ENCODE results near the gene UNK. TPM values are rescaled to one million over a fixed set of nuclear protein-coding genes. Genes with fewer than 3 reads are reported as not detected.

Gene UNK
- total and polyA plus RNA-seq, 2 of the 13 experiments (the other 11 are each of a cell fraction or from before 2014, with no cell fraction given), result 31.6 to 33.0 TPM

DNA sequence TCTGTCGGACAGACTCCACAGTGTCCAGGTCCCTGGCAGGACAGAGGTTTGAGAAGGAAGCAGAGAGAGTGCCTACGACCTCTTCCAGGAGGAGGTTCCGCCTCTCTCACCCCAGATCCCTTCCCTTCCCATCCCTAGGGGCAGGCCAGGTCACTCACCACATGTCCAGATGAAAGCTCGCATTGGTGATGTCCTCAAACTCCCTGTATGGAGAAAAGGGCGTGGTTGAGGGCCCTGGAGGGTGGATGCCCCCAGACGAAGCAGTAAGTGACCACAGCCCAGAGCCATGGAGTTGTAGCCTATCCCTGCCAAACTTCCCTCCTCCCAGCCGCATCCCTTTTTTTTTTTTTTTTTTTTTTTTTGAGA lies 56.2 kb downstream of the UNK start:
- CTCF ChIA-PET (ENCODE audit: low intra/inter-chr PET ratio, low total read pairs), result no interaction called here
- Histone ChIP-seq H2AFZ (ENCODE audit: low read length) (no peak overlapping the region), H3K4me1 (ENCODE audit: insufficient read depth, low read length) (peaks cover 29% of the 10 kb centered on the region), H3K27me3 (ENCODE audit: control insufficient read depth in 1 of 2, insufficient read depth in 2 of 2, low read length in 2 of 2) (no peaks in the 10 kb centered on the region), H3K9me3 (ENCODE audit: low read length) (no peaks in the 10 kb centered on the region), H3K27ac (ENCODE audit: extremely low read length, insufficient read depth, low read length) (no peak overlapping the region), H3K9ac (ENCODE audit: insufficient read depth, low read depth, low read length) (no peak overlapping the region), H4K20me1 (ENCODE audit: insufficient read depth, low read length) (no peaks in the 10 kb centered on the region), H3K36me3 (replicated peaks in 1 of 2; ENCODE audit: control insufficient read depth in 1 of 2, insufficient read depth in 2 of 2, low read length in 2 of 2) (peaks cover 5 to 10% of the 10 kb centered on the region in 2 experiments; a peak in 4 of 5 replicates), H3K4me2 (ENCODE audit: low read depth, low read length) (no peak overlapping the region), H3K4me3 (replicated peaks in 1 of 3; ENCODE audit: insufficient read depth in 1 of 3, low read depth in 2 of 3, low read length in 3 of 3) (no peak overlapping the region), H3K79me2 (ENCODE audit: insufficient read depth, low read length) (no peaks in the 10 kb centered on the region)
- no peak for ATAC-seq
- BruUV-seq (replicated peaks), result no TSS peak
- no peak for FAIRE-seq
- POLR2A ChIA-PET, result interaction anchor here (1.0 to 1.6 kb wide), 3 partner anchors 11 to 61 kb away, joined by 4 to 11 read pairs (median 5); a partner anchor contains a TSS
- DNase-seq (ENCODE audit: low spot score), result no peak
- in situ Hi-C loops (cut with HindIII; ENCODE audit: extremely low pct_ligation_motif_present, low pct_unique_long_range_greater_than_20kb), result no loop called here
- 90% methylated on average over 7 of the region's 7 CpGs for WGBS (ENCODE audit: low lambda C conversion rate)
- intact Hi-C loops (cut with micrococcal nuclease; ENCODE audit: unreplicated experiment), result no loop called here
- TF ChIP-seq, protein P1, sequence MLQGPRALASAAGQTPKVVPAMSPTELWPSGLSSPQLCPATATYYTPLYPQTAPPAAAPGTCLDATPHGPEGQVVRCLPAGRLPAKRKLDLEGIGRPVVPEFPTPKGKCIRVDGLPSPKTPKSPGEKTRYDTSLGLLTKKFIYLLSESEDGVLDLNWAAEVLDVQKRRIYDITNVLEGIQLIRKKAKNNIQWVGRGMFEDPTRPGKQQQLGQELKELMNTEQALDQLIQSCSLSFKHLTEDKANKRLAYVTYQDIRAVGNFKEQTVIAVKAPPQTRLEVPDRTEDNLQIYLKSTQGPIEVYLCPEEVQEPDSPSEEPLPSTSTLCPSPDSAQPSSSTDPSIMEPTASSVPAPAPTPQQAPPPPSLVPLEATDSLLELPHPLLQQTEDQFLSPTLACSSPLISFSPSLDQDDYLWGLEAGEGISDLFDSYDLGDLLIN (CRISPR knock-in tag; IDR thresholded peaks at IDR 0.05; ENCODE audit: borderline replicate concordance), result no peak
- TF ChIP-seq SNRNP70 (IDR thresholded peaks at IDR 0.05; ENCODE audit: low read depth, low read length) (no peak), HNRNPLL (IDR thresholded peaks at IDR 0.05; ENCODE audit: low read depth, low read length, poor library complexity, severe bottlenecking) (no peak), BHLHE40 (IDR thresholded peaks at IDR 0.05; ENCODE audit: low read length) (no peak), ZSCAN25 (CRISPR knock-in tag; IDR thresholded peaks at IDR 0.05) (no peak), KDM5A (IDR thresholded peaks at IDR 0.05; ENCODE audit: borderline replicate concordance, low read length) (no peak), HNRNPK (IDR thresholded peaks at IDR 0.05; ENCODE audit: low read depth, low read length, poor library complexity, severe bottlenecking) (no peak), ZNF790 (CRISPR knock-in tag; IDR thresholded peaks at IDR 0.05; ENCODE audit: borderline replicate concordance) (no peak), ZNF263 (CRISPR knock-in tag; IDR thresholded peaks at IDR 0.05) (no peak), ZNF503 (CRISPR knock-in tag; IDR thresholded peaks at IDR 0.05) (no peak), KDM1A (CRISPR knock-in tag; IDR thresholded peaks at IDR 0.05) (no peak), FOXA1 (IDR thresholded peaks at IDR 0.05) (no peak), FOXA1 (CRISPR knock-in tag; IDR thresholded peaks at IDR 0.05) (no peak), ZEB1 (IDR thresholded peaks at IDR 0.05; ENCODE audit: insufficient replicate concordance, low read depth) (no peak)
- TF ChIP-seq, protein P2, sequence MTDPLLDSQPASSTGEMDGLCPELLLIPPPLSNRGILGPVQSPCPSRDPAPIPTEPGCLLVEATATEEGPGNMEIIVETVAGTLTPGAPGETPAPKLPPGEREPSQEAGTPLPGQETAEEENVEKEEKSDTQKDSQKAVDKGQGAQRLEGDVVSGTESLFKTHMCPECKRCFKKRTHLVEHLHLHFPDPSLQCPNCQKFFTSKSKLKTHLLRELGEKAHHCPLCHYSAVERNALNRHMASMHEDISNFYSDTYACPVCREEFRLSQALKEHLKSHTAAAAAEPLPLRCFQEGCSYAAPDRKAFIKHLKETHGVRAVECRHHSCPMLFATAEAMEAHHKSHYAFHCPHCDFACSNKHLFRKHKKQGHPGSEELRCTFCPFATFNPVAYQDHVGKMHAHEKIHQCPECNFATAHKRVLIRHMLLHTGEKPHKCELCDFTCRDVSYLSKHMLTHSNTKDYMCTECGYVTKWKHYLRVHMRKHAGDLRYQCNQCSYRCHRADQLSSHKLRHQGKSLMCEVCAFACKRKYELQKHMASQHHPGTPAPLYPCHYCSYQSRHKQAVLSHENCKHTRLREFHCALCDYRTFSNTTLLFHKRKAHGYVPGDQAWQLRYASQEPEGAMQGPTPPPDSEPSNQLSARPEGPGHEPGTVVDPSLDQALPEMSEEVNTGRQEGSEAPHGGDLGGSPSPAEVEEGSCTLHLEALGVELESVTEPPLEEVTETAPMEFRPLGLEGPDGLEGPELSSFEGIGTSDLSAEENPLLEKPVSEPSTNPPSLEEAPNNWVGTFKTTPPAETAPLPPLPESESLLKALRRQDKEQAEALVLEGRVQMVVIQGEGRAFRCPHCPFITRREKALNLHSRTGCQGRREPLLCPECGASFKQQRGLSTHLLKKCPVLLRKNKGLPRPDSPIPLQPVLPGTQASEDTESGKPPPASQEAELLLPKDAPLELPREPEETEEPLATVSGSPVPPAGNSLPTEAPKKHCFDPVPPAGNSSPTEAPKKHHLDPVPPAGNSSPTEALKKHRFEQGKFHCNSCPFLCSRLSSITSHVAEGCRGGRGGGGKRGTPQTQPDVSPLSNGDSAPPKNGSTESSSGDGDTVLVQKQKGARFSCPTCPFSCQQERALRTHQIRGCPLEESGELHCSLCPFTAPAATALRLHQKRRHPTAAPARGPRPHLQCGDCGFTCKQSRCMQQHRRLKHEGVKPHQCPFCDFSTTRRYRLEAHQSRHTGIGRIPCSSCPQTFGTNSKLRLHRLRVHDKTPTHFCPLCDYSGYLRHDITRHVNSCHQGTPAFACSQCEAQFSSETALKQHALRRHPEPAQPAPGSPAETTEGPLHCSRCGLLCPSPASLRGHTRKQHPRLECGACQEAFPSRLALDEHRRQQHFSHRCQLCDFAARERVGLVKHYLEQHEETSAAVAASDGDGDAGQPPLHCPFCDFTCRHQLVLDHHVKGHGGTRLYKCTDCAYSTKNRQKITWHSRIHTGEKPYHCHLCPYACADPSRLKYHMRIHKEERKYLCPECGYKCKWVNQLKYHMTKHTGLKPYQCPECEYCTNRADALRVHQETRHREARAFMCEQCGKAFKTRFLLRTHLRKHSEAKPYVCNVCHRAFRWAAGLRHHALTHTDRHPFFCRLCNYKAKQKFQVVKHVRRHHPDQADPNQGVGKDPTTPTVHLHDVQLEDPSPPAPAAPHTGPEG (CRISPR knock-in tag; IDR thresholded peaks at IDR 0.05), result no peak
- TF ChIP-seq, protein P3, sequence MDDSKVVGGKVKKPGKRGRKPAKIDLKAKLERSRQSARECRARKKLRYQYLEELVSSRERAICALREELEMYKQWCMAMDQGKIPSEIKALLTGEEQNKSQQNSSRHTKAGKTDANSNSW (CRISPR knock-in tag; IDR thresholded peaks at IDR 0.05; ENCODE audit: borderline replicate concordance), result no peak

All from HepG2 (cell line).